LNCAP (cell line): ENCODE results near the gene NRIP1.

Source experiments
- TF ChIP-seq, protein P1 (sequence below): fragments of 450-650 bp; IDR thresholded peaks from 2 replicates; pipeline ENCODE4 v1.5.1; 2017; ENCODE audit warnings: mild to moderate bottlenecking

Gene NRIP1

GRCh38 chr21:15064576-15065391 lies at the start of gene NRIP1:
Gene NRIP1, minus strand, starts transcription at chr21:15065000. Its CDS starts 96,808 bp downstream, at chr21:14968192.
- TF ChIP-seq, protein P1, sequence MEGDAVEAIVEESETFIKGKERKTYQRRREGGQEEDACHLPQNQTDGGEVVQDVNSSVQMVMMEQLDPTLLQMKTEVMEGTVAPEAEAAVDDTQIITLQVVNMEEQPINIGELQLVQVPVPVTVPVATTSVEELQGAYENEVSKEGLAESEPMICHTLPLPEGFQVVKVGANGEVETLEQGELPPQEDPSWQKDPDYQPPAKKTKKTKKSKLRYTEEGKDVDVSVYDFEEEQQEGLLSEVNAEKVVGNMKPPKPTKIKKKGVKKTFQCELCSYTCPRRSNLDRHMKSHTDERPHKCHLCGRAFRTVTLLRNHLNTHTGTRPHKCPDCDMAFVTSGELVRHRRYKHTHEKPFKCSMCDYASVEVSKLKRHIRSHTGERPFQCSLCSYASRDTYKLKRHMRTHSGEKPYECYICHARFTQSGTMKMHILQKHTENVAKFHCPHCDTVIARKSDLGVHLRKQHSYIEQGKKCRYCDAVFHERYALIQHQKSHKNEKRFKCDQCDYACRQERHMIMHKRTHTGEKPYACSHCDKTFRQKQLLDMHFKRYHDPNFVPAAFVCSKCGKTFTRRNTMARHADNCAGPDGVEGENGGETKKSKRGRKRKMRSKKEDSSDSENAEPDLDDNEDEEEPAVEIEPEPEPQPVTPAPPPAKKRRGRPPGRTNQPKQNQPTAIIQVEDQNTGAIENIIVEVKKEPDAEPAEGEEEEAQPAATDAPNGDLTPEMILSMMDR: no peak

GRCh38 chr21:15112858-15113257 lies 48.1 kb upstream of the NRIP1 start:
- TF ChIP-seq, protein P1: no peak

- TF ChIP-seq, protein P1: no peak
Measured at GRCh38 chr21:15108801-15109200, 44.0 kb upstream of the NRIP1 start.

- TF ChIP-seq, protein P1: no peak
Measured at GRCh38 chr21:15104470-15104869, 39.7 kb upstream of the NRIP1 start.

GRCh38 chr21:15098908-15099307 lies 34.1 kb upstream of the NRIP1 start:
- TF ChIP-seq, protein P1: no peak

- TF ChIP-seq, protein P1: no peak
Measured at GRCh38 chr21:15098181-15098580, 33.4 kb upstream of the NRIP1 start.

DNA sequence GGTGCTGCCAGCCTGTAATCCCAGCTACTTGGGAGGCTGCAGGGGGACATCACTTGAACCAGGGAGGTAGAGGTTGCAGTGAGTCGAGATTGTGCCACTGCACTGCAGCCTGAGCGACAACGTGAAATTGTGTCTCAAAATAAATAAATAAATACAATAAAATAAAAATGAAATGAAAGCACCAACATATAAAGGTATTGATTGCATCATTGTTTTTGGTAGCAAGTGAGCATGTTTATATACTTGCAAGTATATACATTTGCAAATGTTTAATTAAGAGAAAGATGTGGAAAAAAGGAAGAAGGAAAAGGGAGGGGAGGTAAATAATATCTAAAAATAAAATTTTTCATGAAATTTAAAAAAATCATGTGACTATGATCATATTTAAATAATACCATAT lies 32.8 kb upstream of the NRIP1 start:
- TF ChIP-seq, protein P1: no peak

GRCh38 chr21:15096146-15096545 lies 31.3 kb upstream of the NRIP1 start:
- TF ChIP-seq, protein P1: no peak
